Activated T-cell treated with anti-CD3 and anti-CD28 coated beads, Interleukin-2, amount 50 U/mL, for 4 hours (primary cell): ENCODE measurements around the gene HASPIN. TPM values are rescaled to one million over a fixed set of nuclear protein-coding genes. Genes with fewer than 3 reads are reported as not detected.

ENCODE experiments used
- ATAC-seq, 2 donors: fragments of 200-7000 bp; cut with Tn5 transposase; one replicate each; pipeline ENCODE4 v1.10.0; 2021
- DNase-seq: peaks from one replicate; pipeline ENCODE4 v3.0.0-alpha.2; 2020
- H3K27me3 Mint-ChIP-seq: one replicate; pipeline ENCODE4 v1.8.0; 2021; ENCODE audit warnings: low read depth, mixed read lengths
- H3K36me3 Mint-ChIP-seq: one replicate; pipeline ENCODE4 v1.8.0; 2022; ENCODE audit warnings: mixed read lengths; ENCODE audit not compliant: insufficient read depth
- H3K4me1 Mint-ChIP-seq: one replicate; pipeline ENCODE4 v1.8.0; 2021; ENCODE audit warnings: low read depth, mixed read lengths
- H3K4me3 Mint-ChIP-seq: one replicate; pipeline ENCODE4 v1.8.0; 2021; ENCODE audit warnings: mild to moderate bottlenecking, moderate library complexity, mixed read lengths
- H3K9me3 Mint-ChIP-seq: one replicate; pipeline ENCODE4 v1.8.0; 2021; ENCODE audit warnings: mixed read lengths
- total RNA-seq, 3 donors: library from RNA; stranded (reverse); gene quantifications; one replicate each; pipeline ENCODE4 v1.2.1, GENCODE V29; 2021

HASPIN gene
- total RNA-seq, 3 donors from 2014 or later: 7.3 to 12.2 (median 11.1) TPM

DNA sequence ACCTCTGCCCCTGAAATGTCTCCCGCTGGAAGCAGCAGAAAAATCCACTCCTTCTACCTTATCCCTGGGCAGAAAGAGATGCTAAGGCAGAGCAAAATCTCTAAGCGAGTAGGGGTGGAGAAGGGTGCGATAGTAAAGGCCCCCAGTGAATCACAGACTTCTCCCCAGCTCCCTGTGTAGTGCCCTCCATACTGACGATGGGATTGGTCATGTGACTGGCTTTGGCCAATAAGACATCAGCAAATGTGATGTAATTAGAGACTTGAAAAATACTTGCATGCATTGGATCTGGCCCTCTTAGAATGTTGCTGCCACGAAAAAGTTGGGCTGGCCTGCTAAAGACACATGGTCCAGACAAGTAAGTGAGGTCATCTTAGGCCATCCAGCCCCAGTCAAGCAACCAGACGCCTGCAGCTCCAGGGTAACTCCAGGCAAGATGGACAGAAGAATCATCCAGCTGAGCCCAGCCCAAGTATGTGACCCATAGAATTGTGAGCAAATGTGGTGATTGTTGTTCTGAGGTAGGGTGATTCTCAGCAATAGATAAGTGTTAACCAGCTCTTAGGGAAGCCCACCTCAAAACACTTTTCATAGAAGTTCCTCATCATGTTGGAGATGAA is 36.0 kb downstream of the HASPIN start:
- H3K36me3 Mint-ChIP-seq: no peaks in the 10 kb centered on the region
- H3K4me3 Mint-ChIP-seq: no peak overlapping the region
- H3K4me1 Mint-ChIP-seq: peaks cover 23% of the 10 kb centered on the region
- no peaks in the 10 kb centered on the region for H3K27me3 Mint-ChIP-seq
- DNase-seq: no peak
- peaks cover 5% of the 10 kb centered on the region for H3K9me3 Mint-ChIP-seq
- no peak for ATAC-seq

DNA sequence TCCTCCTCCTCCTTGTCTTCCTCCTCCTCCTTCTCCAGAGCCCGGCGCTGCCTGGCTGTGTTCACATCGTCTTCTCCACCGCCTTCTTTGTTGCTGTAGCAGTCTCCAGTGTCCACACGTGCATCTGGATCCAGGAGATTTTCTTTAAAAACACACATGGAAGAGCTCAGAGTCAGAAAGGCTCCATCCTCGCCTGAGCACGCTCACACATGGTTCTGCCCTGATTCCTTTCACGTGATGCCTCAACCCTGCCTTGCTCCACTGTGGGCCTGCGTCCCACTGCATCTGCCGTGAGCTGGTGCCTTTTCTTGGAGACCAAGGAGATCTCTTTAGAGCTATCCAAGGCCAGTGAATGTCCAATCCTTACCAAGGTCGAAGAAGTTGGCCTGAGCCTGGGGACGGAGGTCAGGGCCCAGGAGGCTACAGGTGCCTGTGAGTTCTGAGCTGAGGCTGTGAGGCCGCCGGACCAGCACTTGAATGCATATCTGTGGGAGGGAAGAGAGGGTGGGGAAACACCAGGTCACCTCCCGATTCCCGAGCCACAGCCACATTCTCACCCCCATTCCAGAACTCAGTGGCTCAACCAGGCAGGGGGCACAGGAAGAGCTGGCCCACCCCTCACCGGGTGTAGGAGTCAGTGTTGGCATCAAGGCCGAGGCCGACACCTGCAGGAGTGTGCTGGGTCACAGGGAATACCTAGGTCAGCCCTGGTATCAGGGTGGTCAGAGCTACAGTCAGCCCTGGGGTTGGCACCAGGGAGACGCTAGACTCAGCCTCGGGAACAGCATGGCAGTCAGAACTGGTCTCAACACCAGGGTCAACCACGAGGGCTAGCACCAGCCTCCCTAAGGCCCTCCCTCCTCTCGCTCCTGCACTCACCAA is 37.6 kb downstream of the HASPIN start:
- ATAC-seq (no peak), DNase-seq (no peak)
- Mint-ChIP-seq H3K4me1 (peaks cover 33% of the 10 kb centered on the region), H3K36me3 (no peaks in the 10 kb centered on the region), H3K27me3 (no peaks in the 10 kb centered on the region), H3K4me3 (no peak overlapping the region), H3K9me3 (peaks cover 5% of the 10 kb centered on the region)

DNA sequence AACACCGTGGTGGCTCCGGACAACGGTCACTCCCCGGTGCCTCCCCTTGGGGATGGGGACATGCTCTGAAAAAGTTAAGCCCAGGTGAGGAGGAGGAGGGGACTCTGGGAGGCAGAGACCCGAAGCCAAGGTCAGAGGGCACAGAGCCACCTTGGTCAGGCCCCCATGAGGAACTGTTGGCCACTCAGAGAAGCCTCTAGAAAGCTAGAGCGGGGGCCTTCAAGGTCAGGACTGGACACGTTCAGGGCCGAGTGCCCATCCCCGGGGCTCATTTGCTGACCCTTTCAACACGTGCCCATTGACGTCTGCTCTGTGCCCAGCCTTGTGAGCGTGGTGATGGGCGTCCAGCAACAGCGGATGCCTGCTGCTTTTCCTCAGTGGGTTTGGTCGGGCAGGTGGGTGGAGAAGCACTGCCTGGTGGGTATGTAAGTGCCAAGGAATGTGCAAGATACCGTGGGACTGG is 38.2 kb downstream of the HASPIN start:
- no peak overlapping the region for H3K4me3 Mint-ChIP-seq
- H3K4me1 Mint-ChIP-seq: peaks cover 38% of the 10 kb centered on the region
- no peak for ATAC-seq

DNA sequence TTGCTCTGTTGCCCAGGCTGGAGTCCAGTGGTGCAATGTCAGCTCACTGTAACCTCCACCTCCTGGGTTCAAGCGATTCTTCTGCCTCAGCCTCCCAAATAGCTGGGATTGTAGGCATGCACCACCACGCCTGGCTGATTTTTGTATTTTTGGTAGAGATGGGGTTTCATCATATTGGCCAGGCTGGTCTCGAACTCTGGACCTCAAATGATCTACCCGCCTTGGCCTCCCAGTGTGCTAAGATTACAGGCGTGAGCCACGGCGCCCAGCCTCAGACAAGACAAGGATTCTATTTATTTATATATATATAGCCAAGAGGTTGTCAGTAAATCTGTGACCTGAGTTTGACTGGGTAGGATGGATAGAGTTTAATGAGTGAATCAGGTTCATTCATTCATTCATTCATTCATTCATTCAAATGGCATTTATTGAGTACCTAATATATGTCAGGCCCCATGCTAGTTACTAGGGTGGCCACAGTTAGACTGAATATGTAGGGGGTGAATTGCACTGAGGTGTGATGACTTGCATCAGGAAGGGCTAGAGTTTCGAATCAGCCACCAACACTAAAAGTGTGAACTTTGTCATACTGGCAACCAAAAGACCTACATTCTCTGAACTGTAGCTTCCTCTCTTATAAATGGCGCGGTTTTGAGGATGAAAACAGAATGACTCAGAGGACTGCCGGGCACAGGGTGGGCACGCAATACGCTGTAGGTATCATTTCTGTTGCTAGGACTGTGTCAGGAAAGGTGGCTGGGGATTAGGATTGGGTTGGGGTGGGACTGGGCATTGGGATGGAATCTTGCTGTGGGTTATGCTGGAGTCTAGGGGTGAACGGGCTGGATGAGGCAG is 39.4 kb downstream of the HASPIN start:
- Mint-ChIP-seq H3K9me3 (peaks cover 5% of the 10 kb centered on the region), H3K4me3 (peak overlapping the region; percentile 62), H3K4me1 (peaks cover 44% of the 10 kb centered on the region), H3K36me3 (no peaks in the 10 kb centered on the region), H3K27me3 (no peaks in the 10 kb centered on the region)
- ATAC-seq (peak; percentile 66 to 73), DNase-seq (no peak)

More for the DNA sequence above, 38.2 kb downstream of the HASPIN start:
- no peak for DNase-seq
- no peaks in the 10 kb centered on the region for H3K36me3 Mint-ChIP-seq
- no peaks in the 10 kb centered on the region for H3K27me3 Mint-ChIP-seq
- peaks cover 5% of the 10 kb centered on the region for H3K9me3 Mint-ChIP-seq

DNA sequence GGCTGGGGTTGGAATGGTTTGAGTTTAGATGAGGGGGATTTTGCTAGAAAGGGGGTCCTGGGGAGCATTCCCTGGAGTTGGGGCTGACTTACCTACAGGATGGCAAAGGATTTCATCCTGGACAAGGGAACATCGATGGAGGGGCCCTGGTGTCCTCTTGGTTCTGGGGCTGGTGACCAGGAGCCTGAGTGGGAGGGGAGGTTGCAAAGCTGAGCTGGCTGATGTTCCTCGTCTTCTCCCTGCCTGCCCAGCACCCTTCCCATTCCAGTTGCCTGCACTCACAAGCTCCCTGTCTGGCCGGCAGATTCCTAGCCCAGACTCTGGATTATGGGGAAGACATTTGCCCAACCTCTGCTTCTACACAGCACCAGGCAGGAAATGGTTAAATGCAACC is 40.1 kb downstream of the HASPIN start:
- no peak for ATAC-seq
- no peak for DNase-seq
- Mint-ChIP-seq H3K4me3 (peak overlapping the region; percentile 62), H3K27me3 (peaks cover 3% of the 10 kb centered on the region), H3K36me3 (no peaks in the 10 kb centered on the region), H3K9me3 (peaks cover 5% of the 10 kb centered on the region), H3K4me1 (peaks cover 50% of the 10 kb centered on the region)

DNA sequence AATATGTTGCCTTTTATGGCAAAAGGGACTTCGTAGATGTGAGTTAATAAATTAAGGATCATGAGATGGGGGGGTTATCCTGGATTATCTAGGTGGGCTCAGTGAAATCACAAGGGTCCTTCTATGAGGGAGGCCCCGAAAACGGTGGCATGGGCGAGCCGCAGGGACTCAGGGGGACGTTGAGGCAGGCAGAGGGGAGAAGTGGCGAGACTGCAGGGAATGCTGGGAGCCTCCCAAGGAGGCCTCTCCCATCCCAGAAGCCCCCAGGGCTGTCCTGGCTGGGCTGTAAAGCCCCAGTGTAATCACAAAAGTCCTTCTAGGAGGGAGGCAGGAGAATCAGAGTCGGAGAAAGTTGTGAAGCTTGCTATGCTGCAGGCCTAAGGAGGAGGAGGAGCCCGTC is 42.3 kb downstream of the HASPIN start:
- Mint-ChIP-seq H3K9me3 (no peaks in the 10 kb centered on the region), H3K27me3 (peaks cover 3% of the 10 kb centered on the region), H3K4me1 (peaks cover 67% of the 10 kb centered on the region), H3K4me3 (no peak overlapping the region), H3K36me3 (no peaks in the 10 kb centered on the region)
- ATAC-seq: no peak
- DNase-seq: no peak

DNA sequence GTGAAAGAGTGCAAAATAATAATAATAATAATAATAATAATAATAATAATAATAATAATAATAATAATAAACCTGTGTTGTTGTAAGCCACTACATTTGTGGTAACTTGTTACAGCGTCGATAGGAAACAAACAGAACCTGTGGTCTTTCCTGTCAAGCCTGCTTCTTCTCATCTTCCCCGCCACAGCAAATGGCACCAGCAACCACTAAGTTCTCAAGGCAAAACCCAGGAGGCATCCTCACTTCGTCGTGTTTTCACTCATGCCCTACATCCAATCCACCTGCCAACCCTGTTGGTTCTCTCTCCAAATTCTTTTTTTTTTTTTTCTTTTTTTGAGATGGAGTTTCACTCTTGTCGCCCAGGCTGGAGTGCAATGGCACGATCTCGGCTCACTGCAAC is 43.1 kb downstream of the HASPIN start:
- H3K9me3 Mint-ChIP-seq: no peaks in the 10 kb centered on the region
- H3K27me3 Mint-ChIP-seq: peaks cover 3% of the 10 kb centered on the region
- DNase-seq (no peak), ATAC-seq (no peak)
- no peak overlapping the region for H3K4me3 Mint-ChIP-seq
- H3K36me3 Mint-ChIP-seq: no peaks in the 10 kb centered on the region
- H3K4me1 Mint-ChIP-seq: peaks cover 69% of the 10 kb centered on the region

DNA sequence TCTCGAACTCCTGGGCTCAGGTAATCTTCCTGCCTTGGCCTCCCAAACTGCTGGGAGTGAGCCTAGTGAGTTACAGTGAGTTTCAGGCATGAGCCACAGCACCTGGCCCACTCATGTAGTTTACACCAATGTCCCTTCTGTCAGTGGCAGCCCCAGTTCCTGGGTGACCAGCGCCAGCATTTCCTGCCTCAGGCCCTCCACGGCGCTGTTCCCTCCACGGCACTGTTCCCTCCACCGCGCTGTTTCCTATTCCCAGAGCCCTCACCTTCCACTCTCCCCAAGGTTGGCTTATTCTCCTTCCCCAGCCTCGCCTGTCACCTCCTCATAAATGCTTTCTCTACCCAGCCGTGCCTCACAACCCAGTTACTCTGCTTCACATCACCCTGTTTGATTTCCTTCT is 44.6 kb downstream of the HASPIN start:
- ATAC-seq: no peak
- peaks cover 70% of the 10 kb centered on the region for H3K4me1 Mint-ChIP-seq

DNA sequence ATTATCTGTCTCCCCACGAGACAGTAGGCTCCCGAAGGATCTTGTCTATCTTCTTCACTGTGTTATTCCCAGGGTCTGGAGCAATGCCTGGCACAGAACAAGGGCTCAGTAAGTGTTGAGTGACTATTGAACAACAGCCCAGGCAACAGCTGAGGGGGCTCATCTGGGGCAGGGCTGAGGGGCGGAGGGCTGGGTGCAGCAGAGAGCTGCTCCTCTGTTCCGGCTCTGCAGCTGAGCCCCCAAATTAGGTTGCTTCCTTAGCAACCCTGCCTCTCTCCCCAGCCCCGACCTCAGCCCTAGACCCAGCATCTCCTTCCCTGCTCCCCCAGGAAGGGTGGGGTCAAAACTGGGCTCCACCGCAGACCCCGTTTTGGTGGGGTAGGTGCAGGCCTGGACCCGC is 45.1 kb downstream of the HASPIN start:
- Mint-ChIP-seq H3K4me1 (peaks cover 66% of the 10 kb centered on the region), H3K9me3 (no peaks in the 10 kb centered on the region), H3K4me3 (no peak overlapping the region), H3K27me3 (peaks cover 3% of the 10 kb centered on the region), H3K36me3 (no peaks in the 10 kb centered on the region)
- ATAC-seq (no peak), DNase-seq (no peak)

More for the DNA sequence above, 44.6 kb downstream of the HASPIN start:
- Mint-ChIP-seq H3K9me3 (no peaks in the 10 kb centered on the region), H3K36me3 (no peaks in the 10 kb centered on the region), H3K4me3 (no peak overlapping the region), H3K27me3 (peaks cover 3% of the 10 kb centered on the region)
- no peak for DNase-seq

DNA sequence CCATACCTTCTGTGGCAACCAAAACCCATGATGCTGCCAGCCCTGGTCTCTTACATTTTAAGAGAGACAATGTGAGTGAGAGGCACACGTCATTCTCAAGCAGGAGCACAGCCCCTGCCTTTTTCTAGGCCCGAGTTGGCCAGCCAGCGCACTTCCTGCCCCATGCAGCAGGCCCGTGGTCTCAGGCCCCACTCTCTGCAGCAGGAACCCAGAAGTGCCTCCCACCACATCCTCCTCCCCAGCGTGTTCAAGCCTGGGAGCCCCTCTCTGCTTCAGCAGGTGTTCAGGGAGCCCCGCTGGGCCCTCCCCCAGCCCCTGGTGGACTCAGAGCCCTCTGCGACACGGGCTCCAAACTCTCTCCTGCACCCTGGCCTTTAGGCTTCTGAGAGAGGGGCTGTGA is 46.8 kb downstream of the HASPIN start:
- ATAC-seq (peak; percentile 41 to 50), DNase-seq (no peak)
- Mint-ChIP-seq H3K9me3 (no peaks in the 10 kb centered on the region), H3K4me1 (peaks cover 49% of the 10 kb centered on the region), H3K4me3 (no peak overlapping the region), H3K27me3 (peaks cover 3% of the 10 kb centered on the region), H3K36me3 (no peaks in the 10 kb centered on the region)

DNA sequence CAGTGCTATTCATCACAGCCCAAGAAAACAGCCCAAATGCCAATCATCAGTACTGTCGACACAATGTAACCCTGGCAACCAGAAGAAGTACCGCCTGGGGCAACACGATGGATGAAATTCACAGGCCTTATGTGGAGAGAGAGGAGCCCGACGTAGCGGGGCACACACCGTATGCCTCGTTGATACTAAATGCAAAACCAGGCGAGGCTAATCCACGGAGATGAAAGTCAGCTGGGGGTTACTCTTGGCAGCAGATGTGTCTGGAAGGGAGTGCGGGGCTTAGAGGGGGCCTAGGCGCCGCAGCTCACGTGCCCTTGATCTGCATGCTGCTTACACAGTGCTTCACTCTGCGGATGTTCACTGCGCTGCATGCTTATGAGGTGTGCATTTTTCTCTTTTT is 47.4 kb downstream of the HASPIN start:
- H3K4me3 Mint-ChIP-seq: no peak overlapping the region
- H3K9me3 Mint-ChIP-seq: no peaks in the 10 kb centered on the region
- no peaks in the 10 kb centered on the region for H3K36me3 Mint-ChIP-seq
- H3K27me3 Mint-ChIP-seq: peaks cover 3% of the 10 kb centered on the region
- ATAC-seq (peak; percentile 49 to 54), DNase-seq (no peak)
- H3K4me1 Mint-ChIP-seq: peaks cover 42% of the 10 kb centered on the region

DNA sequence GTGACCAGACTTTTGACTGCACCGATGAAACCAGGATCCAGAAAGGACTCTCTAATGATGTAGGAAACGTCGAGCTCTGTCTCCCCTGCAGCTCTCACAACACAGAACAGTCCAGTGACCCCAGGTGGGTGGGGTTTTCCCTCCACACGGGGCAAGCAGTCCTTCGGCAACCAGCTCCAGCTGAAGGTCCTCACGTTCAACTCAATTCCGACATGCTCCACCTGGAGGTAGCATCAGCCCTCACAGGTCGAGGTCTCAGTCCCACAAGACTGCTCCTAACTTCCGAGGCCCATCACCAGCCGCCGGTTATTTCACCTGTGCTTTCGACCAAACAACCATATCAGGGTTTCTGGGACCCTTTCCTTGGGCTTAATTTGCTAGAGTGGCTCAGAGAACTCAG is 49.1 kb downstream of the HASPIN start:
- no peak for ATAC-seq
- H3K27me3 Mint-ChIP-seq: peaks cover 3% of the 10 kb centered on the region
- H3K4me1 Mint-ChIP-seq: peaks cover 32% of the 10 kb centered on the region
- no peaks in the 10 kb centered on the region for H3K36me3 Mint-ChIP-seq
- no peak for DNase-seq
- no peak overlapping the region for H3K4me3 Mint-ChIP-seq
- H3K9me3 Mint-ChIP-seq: no peaks in the 10 kb centered on the region

DNA sequence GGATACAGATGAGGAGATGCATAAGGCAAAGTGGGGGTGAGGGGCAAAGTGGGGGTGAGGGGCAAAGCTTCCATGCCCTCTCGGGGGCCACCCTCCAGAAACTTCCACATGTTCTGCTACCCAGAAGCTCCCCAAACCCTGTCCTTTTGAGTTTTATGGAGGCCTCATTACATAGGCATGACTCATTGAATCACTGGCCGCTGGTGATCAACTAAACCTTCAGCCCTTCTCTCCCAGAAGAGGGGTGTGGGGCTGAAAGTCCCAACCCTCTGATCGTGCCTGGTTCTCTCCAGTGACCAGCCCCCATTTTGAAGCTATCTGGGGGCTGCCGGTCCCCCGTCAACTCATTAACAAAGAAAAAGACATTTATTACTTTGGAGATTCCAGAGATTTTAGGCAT is 49.8 kb downstream of the HASPIN start:
- H3K9me3 Mint-ChIP-seq: no peaks in the 10 kb centered on the region
- peaks cover 27% of the 10 kb centered on the region for H3K4me1 Mint-ChIP-seq
- ATAC-seq: no peak
- DNase-seq: no peak
- no peaks in the 10 kb centered on the region for H3K36me3 Mint-ChIP-seq
- no peak overlapping the region for H3K4me3 Mint-ChIP-seq
- peaks cover 2% of the 10 kb centered on the region for H3K27me3 Mint-ChIP-seq

DNA sequence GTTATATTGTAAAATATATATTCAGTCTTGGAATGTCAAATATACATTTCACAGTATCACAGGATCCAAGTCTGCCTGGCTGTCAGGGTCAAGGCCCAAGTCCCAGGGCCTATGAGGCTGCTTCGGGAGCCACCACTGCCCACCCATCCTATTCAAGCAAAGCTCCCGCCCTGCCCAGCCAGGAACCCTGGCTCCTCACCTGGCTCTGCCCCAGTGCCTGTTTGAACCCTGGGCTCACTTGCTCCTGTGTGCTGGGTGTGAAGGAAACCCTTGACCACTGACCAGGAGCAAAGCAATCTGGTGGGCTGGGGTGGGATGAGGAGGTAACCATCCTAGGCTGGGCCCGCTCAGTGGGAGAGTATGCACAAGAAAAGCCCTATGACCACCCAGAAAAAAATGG is 50.3 kb downstream of the HASPIN start:
- H3K4me1 Mint-ChIP-seq: peaks cover 23% of the 10 kb centered on the region
- DNase-seq: no peak
- no peaks in the 10 kb centered on the region for H3K36me3 Mint-ChIP-seq
- ATAC-seq: no peak
- no peak overlapping the region for H3K4me3 Mint-ChIP-seq
- H3K9me3 Mint-ChIP-seq: no peaks in the 10 kb centered on the region
- no peaks in the 10 kb centered on the region for H3K27me3 Mint-ChIP-seq
